Measurements from ENCODE around the gene SMIM13.

Gene SMIM13

GRCh38 chr6:11123978-11124377, 30.3 kb downstream of the SMIM13 start:
- no peak for DNase-seq

- no peak for DNase-seq
Observed at GRCh38 chr6:11126876-11127275, 33.2 kb downstream of the SMIM13 start.

- no peak for DNase-seq
Observed at GRCh38 chr6:11128608-11129007, 35.0 kb downstream of the SMIM13 start.

GRCh38 chr6:11129908-11130565, 36.4 kb downstream of the SMIM13 start:
- no peak for DNase-seq

GRCh38 chr6:11130605-11131004, 37.0 kb downstream of the SMIM13 start:
- no peak for DNase-seq

- no peak for DNase-seq
Observed at GRCh38 chr6:11132194-11132888, 38.7 kb downstream of the SMIM13 start.

GRCh38 chr6:11133281-11133680, 39.6 kb downstream of the SMIM13 start:
- no peak for DNase-seq

GRCh38 chr6:11136809-11137208, 43.2 kb downstream of the SMIM13 start:
- DNase-seq: no peak

GRCh38 chr6:11139051-11139960, 45.7 kb downstream of the SMIM13 start:
- no peak for DNase-seq

- no peak for DNase-seq
Observed at GRCh38 chr6:11140056-11140455, 46.4 kb downstream of the SMIM13 start.

- no peak for DNase-seq
Observed at GRCh38 chr6:11141295-11141694, 47.7 kb downstream of the SMIM13 start.

- DNase-seq: no peak
Observed at GRCh38 chr6:11142296-11143027, 48.8 kb downstream of the SMIM13 start.

- no peak for DNase-seq
Observed at GRCh38 chr6:11143394-11144371, 50.0 kb downstream of the SMIM13 start.

GRCh38 chr6:11144393-11144851, 50.8 kb downstream of the SMIM13 start:
- peak; percentile 44 for DNase-seq

- no peak for DNase-seq
Observed at GRCh38 chr6:11146117-11146826, 52.6 kb downstream of the SMIM13 start.

- no peak for DNase-seq
Observed at GRCh38 chr6:11149551-11149950, 55.9 kb downstream of the SMIM13 start.

- DNase-seq: no peak
Observed at GRCh38 chr6:11151488-11151887, 57.9 kb downstream of the SMIM13 start.

- no peak for DNase-seq
Observed at GRCh38 chr6:11152581-11152980, 58.9 kb downstream of the SMIM13 start.

- no peak for DNase-seq
Observed at GRCh38 chr6:11153447-11153846, 59.8 kb downstream of the SMIM13 start.

GRCh38 chr6:11155589-11155988, 62.0 kb downstream of the SMIM13 start:
- DNase-seq: no peak

- DNase-seq: no peak
Observed at GRCh38 chr6:11160199-11160598, 66.6 kb downstream of the SMIM13 start.

All from effector CD8-positive, alpha-beta T cell (primary cell).